Ammon's horn (tissue), 1 donor: Measurements from ENCODE around the gene ANKRD28.
A peak's percentile ranks its signal among the peaks of the same experiment; 100 is the strongest.

Experiments
- DNase-seq: peaks from one replicate; pipeline ENCODE4 v3.0.0-alpha.2; 2016; ENCODE audit warnings: low spot score

The ANKRD28 gene

GRCh38 chr3:15723624-15723884, 74.2 kb downstream of the ANKRD28 start:
- DNase-seq = no peak

- DNase-seq = no peak
Measured at GRCh38 chr3:15722877-15723623, 74.7 kb downstream of the ANKRD28 start.

- no peak for DNase-seq
Measured at GRCh38 chr3:15716178-15716577, 81.6 kb downstream of the ANKRD28 start.

- DNase-seq = no peak
Measured at GRCh38 chr3:15714448-15714847, 83.3 kb downstream of the ANKRD28 start.

GRCh38 chr3:15713364-15713763, 84.4 kb downstream of the ANKRD28 start:
- no peak for DNase-seq

- no peak for DNase-seq
Measured at GRCh38 chr3:15711281-15711680, 86.5 kb downstream of the ANKRD28 start.

- DNase-seq = no peak
Measured at GRCh38 chr3:15708882-15709677, 88.7 kb downstream of the ANKRD28 start.

- DNase-seq = no peak
Measured at GRCh38 chr3:15707779-15708178, 90.0 kb downstream of the ANKRD28 start.

GRCh38 chr3:15703346-15703745, 94.4 kb downstream of the ANKRD28 start:
- DNase-seq = no peak

GRCh38 chr3:15694628-15695027, 103.2 kb downstream of the ANKRD28 start:
- DNase-seq = no peak

GRCh38 chr3:15693355-15693754, 104.4 kb downstream of the ANKRD28 start:
- DNase-seq = no peak

GRCh38 chr3:15690748-15691147, 107.0 kb downstream of the ANKRD28 start:
- DNase-seq = no peak

GRCh38 chr3:15690230-15690629, 107.5 kb downstream of the ANKRD28 start:
- DNase-seq = no peak

- DNase-seq = peak; percentile 52
Measured at GRCh38 chr3:15685927-15686326, 111.9 kb downstream of the ANKRD28 start.

GRCh38 chr3:15683253-15683652, 114.5 kb downstream of the ANKRD28 start:
- no peak for DNase-seq

- no peak for DNase-seq
Measured at GRCh38 chr3:15682561-15683185, 115.1 kb downstream of the ANKRD28 start.

- no peak for DNase-seq
Measured at GRCh38 chr3:15681668-15682067, 116.1 kb downstream of the ANKRD28 start.

GRCh38 chr3:15679306-15679705, 118.5 kb downstream of the ANKRD28 start:
- no peak for DNase-seq

GRCh38 chr3:15676259-15676658, 121.5 kb downstream of the ANKRD28 start:
- no peak for DNase-seq

GRCh38 chr3:15673536-15673935, 124.2 kb downstream of the ANKRD28 start:
- DNase-seq = no peak

- DNase-seq = no peak
Measured at GRCh38 chr3:15667484-15667883, 130.3 kb downstream of the ANKRD28 start.

GRCh38 chr3:15666277-15666676, 131.5 kb downstream of the ANKRD28 start:
- DNase-seq = no peak

GRCh38 chr3:15665510-15666150, 132.1 kb downstream of the ANKRD28 start:
- DNase-seq = no peak
